DMS153 treated with DMSO at 0.1 percent for 48 hours (cell line): ENCODE data around the gene CBFA2T3.
"Not testable (repeated sequence)": the region's sequence is repeated elsewhere in the genome, so short reads cannot be mapped to it uniquely, and the experiment has no call there.

Experiments
- DNase-seq: peaks from one replicate; lab custom pipeline; 2025; ENCODE audit not compliant: unreplicated experiment; lab: John Stamatoyannopoulos, UW

CBFA2T3 gene

GRCh38 chr16:88977018-88977811 is at the start of gene CBFA2T3:
TSS of gene CBFA2T3 (minus strand) at chr16:88977207. CDS start at chr16:88976807, 400 bp downstream.
- DNase-seq, result no peak

GRCh38 chr16:89026121-89026612 is 49.2 kb upstream of the CBFA2T3 start:
- no peak for DNase-seq

DNA sequence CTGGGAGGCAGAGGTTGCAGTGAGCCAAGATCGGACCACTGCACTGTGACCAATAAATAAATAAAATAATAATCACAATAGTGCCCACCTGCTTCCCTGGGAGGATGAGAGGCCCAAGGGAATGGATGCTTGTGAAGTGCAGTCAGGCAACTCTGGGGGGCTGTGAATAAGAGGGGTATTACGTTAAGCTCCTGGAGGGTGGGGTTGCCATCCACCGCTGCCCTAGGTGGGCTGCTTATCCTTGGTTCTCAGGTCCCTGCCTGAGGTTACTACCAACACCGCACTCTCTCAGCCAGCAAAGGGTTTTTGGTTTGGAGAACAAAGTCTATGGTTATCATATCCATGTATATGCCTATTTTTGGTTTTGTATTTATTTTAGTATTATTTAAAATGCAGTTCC is 48.6 kb upstream of the CBFA2T3 start:
- DNase-seq, result no peak

DNA sequence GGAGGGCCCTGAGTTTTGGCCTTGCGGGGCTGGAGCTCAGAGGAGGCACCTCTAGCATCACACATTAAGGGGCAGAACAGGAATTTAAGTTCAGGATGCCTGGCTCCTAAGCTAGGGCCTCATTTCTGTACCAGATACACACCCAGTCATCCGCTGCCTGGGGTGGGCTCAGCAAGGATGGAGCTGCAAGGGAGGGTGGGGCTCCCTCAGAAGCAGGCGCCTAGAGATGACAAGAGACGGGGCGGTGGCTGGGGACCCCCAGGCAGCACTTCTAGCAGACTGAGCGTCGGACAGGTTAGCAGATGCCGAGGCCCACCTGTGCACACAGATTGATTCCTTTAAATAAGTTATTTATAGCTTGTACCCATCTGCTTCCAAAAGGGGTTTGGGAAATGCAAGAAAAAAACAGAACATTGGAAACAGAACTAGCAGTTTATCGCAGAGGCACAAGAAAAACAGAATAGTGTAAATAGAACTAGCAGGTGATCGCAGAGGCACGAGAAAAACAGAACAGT is 47.6 kb upstream of the CBFA2T3 start:
- DNase-seq, result no peak

GRCh38 chr16:89023621-89024511 is 46.9 kb upstream of the CBFA2T3 start:
- DNase-seq, result no peak

DNA sequence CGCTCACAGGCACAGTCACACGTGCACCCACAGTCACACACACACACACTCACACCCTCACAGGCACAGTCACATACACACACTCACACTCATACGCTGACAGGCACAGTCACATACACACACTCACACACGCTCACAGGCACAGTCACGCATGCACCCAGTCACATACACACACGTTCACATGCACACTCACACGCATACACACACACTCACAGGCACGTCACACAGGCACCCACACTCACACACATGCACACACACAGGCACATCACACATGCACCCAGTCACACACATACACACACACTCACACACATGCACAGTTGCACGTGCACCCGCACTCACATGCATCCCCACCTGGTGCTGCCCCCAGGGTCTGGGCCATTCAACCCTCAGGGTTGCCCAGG is 46.1 kb upstream of the CBFA2T3 start:
- no peak for DNase-seq

DNA sequence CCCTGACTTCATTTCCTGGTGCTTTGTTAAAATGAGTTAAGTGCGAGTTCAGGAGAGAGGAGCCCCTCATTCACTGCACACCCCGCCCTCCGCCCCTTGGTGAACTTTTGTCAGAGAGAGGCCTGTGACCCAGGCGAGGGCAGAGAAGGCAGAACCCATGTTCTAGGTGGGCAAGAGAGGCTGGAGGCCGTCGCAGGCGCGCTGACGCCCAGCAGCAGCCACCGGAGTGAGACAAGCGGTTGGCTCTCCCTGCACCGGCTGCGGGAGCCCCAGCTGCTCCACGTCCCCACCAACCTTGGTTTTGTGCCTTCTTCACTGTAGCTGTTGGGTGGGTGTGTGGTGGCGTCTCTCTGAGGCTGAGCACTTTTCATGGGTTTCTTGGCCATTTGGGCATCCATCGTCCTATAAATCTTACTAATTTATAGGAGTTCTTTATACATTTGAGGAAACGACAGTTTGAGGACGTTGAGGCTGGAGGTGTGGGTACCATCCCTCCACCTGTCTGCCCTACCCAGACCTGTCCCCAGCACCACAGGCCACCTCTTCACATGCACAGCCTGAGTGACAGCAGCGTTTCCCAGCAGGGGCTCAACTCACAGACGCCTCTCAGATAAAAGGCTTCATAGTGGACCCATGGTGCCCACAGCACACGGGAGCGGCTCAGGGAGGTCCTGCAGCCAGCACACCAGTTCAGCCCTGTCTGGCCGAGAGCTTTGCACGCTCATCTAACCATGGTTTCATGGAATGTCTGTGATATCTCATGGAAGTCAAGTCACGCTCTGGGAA is 45.2 kb upstream of the CBFA2T3 start:
- no peak for DNase-seq

DNA sequence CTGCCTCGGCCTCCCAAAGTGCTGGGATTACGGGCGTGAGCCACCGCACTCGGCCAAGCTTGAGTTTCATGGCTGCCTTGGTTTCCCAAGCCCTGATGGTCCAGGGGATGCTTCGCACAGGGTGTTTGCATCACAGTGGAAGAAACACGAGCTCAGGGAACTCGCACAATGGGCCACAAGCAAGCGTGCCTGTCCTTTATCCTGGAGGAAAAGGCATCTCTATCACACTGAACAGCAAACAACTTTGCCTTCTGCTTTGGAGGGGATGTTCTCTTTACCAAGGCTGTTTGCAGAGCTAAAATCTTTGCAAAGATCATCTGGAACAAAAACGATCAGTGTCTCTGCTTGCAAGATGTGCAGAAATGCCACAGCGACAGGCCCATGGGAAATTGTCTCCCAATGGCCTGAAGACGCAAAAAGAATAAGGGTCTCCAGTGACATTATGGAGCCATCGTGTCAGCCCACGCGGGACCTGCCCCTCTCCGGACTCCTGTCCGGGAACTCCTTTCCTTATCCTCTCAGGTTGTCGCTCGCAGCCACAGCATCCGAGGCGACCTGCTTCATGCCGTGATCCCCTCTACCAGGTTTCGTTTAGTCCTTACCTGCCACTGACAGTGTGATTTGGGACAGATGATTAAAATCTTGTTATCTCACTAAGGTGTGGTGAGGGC is 44.1 kb upstream of the CBFA2T3 start:
- no peak for DNase-seq

DNA sequence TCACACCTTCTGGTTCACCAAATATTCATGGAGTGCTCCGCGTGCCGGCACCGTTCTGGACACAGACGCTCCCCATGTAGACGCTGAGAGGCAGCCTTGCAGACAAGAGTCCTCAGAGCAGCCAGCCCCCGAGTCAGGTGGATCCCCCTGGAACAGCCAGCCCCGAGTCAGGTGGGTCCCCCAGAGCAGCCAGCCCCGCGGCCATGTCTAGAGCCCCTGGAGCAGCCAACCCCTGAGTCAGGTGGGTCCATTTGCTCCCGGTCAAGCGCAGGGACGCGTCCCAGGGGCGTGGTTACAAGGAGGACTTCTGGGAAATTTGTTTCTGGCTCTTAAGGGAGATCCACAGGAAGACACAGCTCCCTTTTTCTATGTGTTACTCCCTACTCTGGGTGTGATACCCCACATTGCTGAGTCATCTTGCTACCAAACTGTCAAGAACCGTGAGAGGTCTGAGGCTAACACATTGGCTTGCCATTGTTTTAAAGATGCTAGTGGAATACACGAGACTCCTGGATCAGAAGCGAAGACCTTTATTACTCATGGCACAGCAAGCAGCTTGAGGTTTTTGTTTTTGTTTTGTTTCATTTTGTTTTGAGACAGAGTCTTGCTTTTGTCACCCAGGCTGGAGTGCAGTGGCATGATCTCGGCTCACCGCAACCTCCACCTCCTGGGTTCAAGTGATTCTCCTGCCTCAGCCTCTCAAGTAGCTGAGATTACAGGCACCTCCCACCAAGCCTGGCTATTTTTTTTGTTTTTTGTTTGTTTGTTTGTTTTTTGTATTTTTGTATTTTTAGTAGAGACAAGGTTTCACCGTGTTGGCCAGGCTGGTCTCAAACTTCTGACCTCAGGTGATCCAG is 43.3 kb upstream of the CBFA2T3 start:
- no peak for DNase-seq

- no peak for DNase-seq
Observed at GRCh38 chr16:89019511-89019910, 42.5 kb upstream of the CBFA2T3 start.

DNA sequence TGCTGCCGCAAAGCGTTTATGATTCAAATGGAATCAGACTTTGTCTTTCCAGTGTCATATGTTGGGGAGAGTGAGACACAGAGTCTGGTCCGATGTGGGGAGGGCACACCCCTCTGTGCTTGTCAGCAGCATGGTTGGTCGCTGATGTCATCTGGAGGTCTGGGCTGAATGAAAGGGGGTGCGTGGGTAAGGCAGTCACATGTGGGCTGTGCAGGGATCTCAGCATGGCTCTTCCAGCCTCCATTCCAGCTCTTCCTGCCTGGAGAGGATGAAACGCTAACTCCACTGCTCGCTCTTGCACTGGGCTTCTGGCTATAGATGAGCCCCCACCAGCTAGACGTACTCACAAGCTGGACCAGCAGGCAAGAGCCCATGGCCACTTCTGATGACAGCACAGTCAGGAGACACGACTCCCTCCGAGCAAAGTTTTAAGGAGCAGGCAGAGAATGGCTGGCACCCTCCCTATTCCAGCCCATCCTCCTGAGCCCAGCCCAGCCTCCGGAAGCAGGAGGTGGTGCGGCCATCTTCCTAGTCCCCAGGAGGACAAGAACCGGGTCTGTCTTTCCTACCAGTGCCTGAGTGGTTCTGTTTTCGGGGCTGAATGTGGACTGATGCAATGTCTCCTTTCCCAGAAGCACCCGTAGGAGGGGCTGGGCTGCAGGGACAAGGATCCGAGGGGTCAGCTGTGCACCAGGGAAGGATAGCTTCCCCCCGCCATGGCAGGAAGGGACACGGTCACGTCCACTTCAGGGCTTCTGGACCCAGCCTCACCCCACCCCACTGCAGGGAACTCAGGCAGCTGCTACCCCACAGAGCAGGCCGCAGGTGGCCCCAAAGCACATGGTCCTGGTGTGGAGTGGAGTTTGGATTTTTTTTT is 41.5 kb upstream of the CBFA2T3 start:
- DNase-seq, result no peak

GRCh38 chr16:89017543-89018281 is 40.7 kb upstream of the CBFA2T3 start:
- DNase-seq, result no peak

GRCh38 chr16:89016561-89016960 is 39.6 kb upstream of the CBFA2T3 start:
- not testable (repeated sequence) for DNase-seq

GRCh38 chr16:89015271-89015859 is 38.4 kb upstream of the CBFA2T3 start:
- DNase-seq, result no peak

- no peak for DNase-seq
Observed at GRCh38 chr16:89014403-89015230, 37.6 kb upstream of the CBFA2T3 start.

GRCh38 chr16:89013692-89014402 is 36.8 kb upstream of the CBFA2T3 start:
- no peak for DNase-seq
